Measurements from ENCODE around the gene RAB6B.
"Not testable (repeated sequence)": the region's sequence is repeated elsewhere in the genome, so short reads cannot be mapped to it uniquely, and the experiment has no call there.

RAB6B gene

GRCh38 chr3:133804896-133805295 is 90.8 kb downstream of the RAB6B start:
- DNase-seq, result no peak

- no peak for DNase-seq
Measured at GRCh38 chr3:133803469-133803868, 92.2 kb downstream of the RAB6B start.

- DNase-seq, result peak; percentile 6
Measured at GRCh38 chr3:133799794-133800585, 95.7 kb downstream of the RAB6B start.

- no peak for DNase-seq
Measured at GRCh38 chr3:133797396-133798105, 98.1 kb downstream of the RAB6B start.

- DNase-seq, result no peak
Measured at GRCh38 chr3:133792171-133792763, 103.4 kb downstream of the RAB6B start.

GRCh38 chr3:133788024-133788423 is 107.7 kb downstream of the RAB6B start:
- no peak for DNase-seq

DNA sequence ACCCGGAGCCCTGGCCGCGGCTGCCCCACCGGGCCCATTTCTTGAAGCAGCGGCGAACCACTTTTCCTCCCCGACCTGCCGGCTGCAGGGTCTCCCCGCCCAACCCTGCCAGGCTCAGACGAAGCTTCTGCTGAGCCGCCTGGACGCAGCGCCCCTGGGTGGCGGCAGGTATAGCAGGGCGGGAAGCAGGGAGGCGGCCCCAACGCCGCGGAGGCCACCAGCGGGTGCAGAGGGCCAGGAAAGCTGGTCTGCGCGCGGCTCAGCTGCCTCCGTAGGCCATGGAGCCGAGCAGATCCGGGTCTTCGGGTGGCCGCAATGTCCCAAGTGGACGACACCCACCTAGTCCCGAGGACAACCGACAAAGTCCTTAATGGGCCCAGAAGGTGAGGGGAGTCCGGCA is 111.9 kb downstream of the RAB6B start:
- no peak for DNase-seq

- no peak for DNase-seq
Measured at GRCh38 chr3:133782454-133782853, 113.2 kb downstream of the RAB6B start.

DNA sequence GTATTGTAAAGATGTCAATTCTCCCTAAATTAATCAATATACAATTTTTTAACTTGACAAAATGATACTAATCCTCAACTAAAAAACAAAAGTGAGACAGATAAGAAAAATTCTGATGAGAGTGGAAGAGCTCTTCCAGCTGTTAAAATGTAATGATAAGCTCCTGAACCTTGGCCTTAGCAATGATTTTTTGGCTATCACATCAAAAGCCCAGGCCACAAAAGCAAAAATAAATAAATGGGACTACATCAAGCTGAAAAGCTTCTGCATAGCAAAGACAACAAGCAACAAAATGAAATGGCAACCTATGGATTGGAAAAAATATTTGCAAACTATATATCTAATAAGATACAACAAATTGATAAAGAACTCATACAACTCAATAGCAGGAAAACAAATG is 114.1 kb downstream of the RAB6B start:
- no peak for DNase-seq

DNA sequence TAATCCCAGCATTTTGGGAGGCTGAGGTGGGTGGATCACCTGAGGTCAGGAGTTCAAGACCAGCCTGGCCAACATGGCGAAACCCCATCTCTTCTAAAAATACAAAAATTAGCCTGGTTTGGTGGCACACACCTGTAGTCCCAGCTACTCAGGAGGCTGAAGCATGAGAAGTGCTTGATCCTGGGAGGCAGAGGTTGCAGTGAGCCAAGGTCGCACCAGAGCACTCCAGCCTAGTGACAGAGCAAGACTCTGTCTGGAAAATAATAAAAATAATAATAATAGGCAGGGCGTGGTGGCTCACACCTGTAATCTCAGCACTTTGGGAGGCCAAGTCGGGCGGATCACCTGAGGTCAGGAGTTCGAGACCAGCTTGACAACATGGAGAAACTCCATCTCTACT is 114.9 kb downstream of the RAB6B start:
- DNase-seq, result not testable (repeated sequence)

DNA sequence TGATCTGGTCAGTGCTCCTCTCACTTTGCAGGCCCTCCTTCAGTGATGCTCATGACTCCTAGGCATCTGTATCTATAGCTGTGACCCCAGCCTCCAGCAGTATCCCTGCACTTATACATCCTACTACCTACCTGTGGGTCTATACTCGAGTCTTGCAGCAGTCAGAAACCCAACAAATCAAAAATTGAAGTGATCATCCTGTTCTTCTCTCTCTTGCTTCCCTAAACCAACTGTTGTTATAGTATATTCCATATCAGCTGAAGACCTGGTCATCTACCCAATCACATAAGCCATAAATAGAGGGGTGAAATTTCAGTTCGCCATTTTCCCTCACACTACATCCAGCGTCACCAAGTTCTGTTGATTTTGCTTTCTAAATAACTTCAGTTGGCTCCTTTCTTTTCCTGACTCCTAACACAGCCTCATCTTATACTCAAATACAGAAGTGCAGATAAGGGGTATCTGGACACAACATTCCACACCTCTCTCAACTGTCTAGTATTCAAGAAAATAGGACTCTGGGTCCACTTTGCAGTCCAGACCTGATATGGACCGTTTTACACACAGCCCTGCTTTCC is 116.0 kb downstream of the RAB6B start:
- DNase-seq, result no peak

DNA sequence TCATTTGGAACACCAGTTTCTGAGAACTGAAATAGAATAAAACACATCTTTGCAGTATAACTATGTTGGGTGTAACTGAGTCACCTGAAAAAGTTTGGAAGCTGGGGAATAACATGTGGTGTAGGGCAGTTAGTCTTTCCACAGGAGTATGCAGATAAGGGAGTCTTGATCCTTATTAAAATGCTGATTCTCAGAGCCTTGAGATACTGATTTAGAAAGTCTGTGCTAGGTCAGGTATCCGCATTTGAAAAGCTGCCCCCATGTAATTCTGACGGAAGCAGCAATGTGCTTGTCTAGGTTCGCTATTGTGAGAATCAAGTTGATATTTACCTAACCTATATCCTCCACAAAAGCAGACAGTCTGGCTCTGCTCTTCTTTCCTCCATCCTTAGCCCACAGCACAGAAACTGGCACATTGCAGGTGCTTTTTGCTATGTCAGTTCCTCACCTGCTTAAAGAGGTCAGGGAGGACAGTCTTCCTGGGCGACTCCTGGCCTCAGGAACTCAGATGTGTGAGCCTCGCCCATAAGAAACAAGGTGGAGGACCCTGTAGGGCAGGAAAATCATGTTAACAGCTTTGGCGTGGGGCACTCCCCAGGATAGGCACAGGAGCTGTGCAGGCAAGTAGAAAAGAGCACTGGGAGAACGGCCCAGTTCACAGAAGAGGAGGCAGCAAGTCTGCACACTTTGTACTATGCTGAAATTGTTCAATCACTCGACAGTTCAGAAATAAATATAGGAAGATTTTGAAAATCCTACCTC is 117.7 kb downstream of the RAB6B start:
- DNase-seq, result no peak

DNA sequence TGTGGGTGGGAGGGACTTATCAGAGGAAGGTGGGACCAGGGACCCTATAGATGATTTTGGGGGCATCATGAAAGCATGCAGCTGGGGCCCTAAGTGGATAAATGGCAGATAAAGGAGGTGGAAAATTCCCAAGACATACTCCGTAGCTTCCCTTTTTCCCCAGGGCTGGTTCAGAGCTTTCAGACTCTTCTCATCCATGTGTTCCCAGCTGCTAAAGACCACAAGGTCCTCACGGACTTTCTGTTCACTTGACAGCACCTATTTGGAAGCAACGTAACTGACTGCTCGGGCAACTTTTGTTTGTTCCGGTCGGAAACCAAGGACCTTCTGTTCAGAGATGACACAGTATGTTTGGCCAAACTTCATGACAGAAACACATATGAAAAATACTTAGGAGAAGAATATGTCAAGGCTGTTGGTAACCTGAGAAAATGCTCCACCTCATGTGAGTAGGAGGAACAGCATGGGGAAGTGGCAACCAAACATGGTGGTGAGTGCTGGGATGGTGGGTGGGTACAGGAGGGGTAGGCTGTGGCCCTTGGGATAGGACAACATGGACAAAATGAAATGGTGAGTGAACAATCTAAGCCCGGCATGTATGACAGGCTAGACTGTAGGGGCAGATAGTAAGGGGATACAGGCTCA is 118.8 kb downstream of the RAB6B start:
- no peak for DNase-seq

DNA sequence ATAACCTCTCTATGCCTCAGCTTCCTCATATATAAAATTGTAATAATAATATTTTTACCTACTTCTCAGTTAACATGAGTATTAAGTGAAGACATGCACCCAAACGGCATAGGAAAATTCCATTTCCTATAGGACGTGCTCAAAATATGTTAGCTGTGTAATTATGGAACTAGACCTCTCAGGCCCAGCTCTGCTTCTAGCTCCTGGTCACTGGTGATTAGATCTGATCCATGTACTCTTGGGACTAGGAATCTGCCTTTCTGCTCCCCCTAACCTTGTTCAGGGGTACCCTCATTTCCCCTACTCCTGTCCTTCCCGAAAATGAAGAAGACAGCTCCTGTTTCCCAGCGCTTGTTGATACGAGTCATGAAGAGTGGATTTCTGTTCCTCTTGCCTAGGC is 119.8 kb downstream of the RAB6B start:
- DNase-seq, result no peak

GRCh38 chr3:133775309-133775708 is 120.4 kb downstream of the RAB6B start:
- no peak for DNase-seq

Data from HCEC 1CT (cell line).